Endothelial cell of umbilical vein (primary cell): ENCODE data around the gene RBSN. TPM values are rescaled to one million over a fixed set of nuclear protein-coding genes. Genes with fewer than 3 reads are reported as not detected.

Experiments
- BruUV-seq: library from RNA; stranded (reverse); fragments of 400-500 nt; replicated peaks from 2 replicates; lab custom pipeline; 2021; lab: Mats Ljungman, UMichigan
- CTCF ChIA-PET: fragments of 300-600, 350-600 bp; sonication (Branson Sonifier 250); formaldehyde crosslinking; loops from one replicate; lab custom pipeline; 2021; ENCODE audit warnings: antibody characterized with exemption, inconsistent platforms; lab: Charles Lee
- POLR2A ChIA-PET: fragments of 300-600, 350-600 bp; sonication (Branson Sonifier 250); formaldehyde crosslinking; loops from one replicate; lab custom pipeline; 2021; ENCODE audit warnings: antibody characterized with exemption, inconsistent platforms; lab: Charles Lee
- DNase-seq: peaks from one replicate; pipeline ENCODE4 v3.0.0-alpha.2; 2011; ENCODE audit warnings: low read depth, low spot score
- FAIRE-seq: peaks from 2 replicates; lab custom pipeline; 2011; peaks lifted over from hg19 to GRCh38; lab: Jason Lieb, UNC
- H2AFZ ChIP-seq: 2 replicates; pipeline ENCODE4 v1.6.0; 2012; ENCODE audit warnings: low read depth, low read length, control low read depth, inconsistent platforms
- H3K27ac ChIP-seq: 2 replicates; pipeline ENCODE4 v1.5.1; 2011; ENCODE audit warnings: low read depth, mild to moderate bottlenecking, control low read depth, low read length, moderate library complexity; ENCODE audit not compliant: insufficient read depth
- H3K27me3 ChIP-seq, 2 experiments: 2 replicates each; pipeline versions ENCODE4 v1.6.0 to v1.6.1; 2011; ENCODE audit warnings: low read length in 2 of 2, mixed read lengths in 1 of 2; ENCODE audit not compliant: control insufficient read depth in 2 of 2, insufficient read depth in 2 of 2
- H3K36me3 ChIP-seq, 2 experiments: 2 replicates in 1 of 2; 3 replicates in 1 of 2; pipeline ENCODE4 v1.5.1; 2011; ENCODE audit warnings: low read length in 2 of 2, mild to moderate bottlenecking in 1 of 2, moderate library complexity in 1 of 2; ENCODE audit not compliant: control insufficient read depth in 2 of 2, insufficient read depth in 2 of 2; ENCODE audit errors: extremely low read depth in 1 of 2
- H3K4me1 ChIP-seq: 3 replicates; pipeline ENCODE4 v1.5.1; 2011; ENCODE audit warnings: mild to moderate bottlenecking, low read length; ENCODE audit not compliant: control insufficient read depth, insufficient read depth; ENCODE audit errors: extremely low read depth
- H3K4me2 ChIP-seq: 2 replicates; pipeline ENCODE4 v1.6.1; 2011; ENCODE audit warnings: low read length, control low read depth, mixed read lengths; ENCODE audit not compliant: insufficient read depth
- H3K4me3 ChIP-seq, 3 experiments: fragments of 200-600 bp in 1 of 3; sonication (generic), shearing (Covaris generic) in 1 of 3; replicated peaks in 1 of 3; 2 replicates each; pipeline ENCODE4 v1.5.1; 2011 to 2016; ENCODE audit warnings: control low read depth in 3 of 3, low read length in 3 of 3, mild to moderate bottlenecking in 2 of 3, inconsistent platforms in 1 of 3, low read depth in 1 of 3, moderate library complexity in 1 of 3; ENCODE audit not compliant: insufficient read depth in 1 of 3
- H3K79me2 ChIP-seq: 2 replicates; pipeline ENCODE4 v1.6.0; 2012; ENCODE audit warnings: low read length, inconsistent platforms; ENCODE audit not compliant: control insufficient read depth, insufficient read depth
- H3K9ac ChIP-seq: replicated peaks from 2 replicates; pipeline ENCODE3; 2011; ENCODE audit warnings: low read length, control low read depth; ENCODE audit not compliant: insufficient read depth; ENCODE audit errors: extremely low read depth
- H3K9me1 ChIP-seq: replicated peaks from 3 replicates; pipeline ENCODE4 v1.6.0; 2011; ENCODE audit warnings: mild to moderate bottlenecking, low read length; ENCODE audit not compliant: control insufficient read depth, insufficient read depth; ENCODE audit errors: extremely low read depth
- H3K9me3 ChIP-seq: replicated peaks from 2 replicates; pipeline ENCODE4 v1.5.1; 2012; ENCODE audit warnings: low read length, inconsistent platforms; ENCODE audit not compliant: control insufficient read depth, insufficient read depth
- H4K20me1 ChIP-seq: replicated peaks from 2 replicates; pipeline ENCODE3; 2011; ENCODE audit warnings: mild to moderate bottlenecking, low read length; ENCODE audit not compliant: control insufficient read depth, insufficient read depth; ENCODE audit errors: extremely low read depth
- CTCF ChIP-seq, 2 donors: IDR thresholded peaks; 1 replicate in 1 of 2; 2 replicates in 1 of 2; pipeline ENCODE4 v1.5.1; 2011; ENCODE audit warnings: low read length in 2 of 2, mild to moderate bottlenecking in 2 of 2, moderate library complexity in 2 of 2, control low read depth in 1 of 2, inconsistent platforms in 1 of 2, low read depth in 1 of 2; ENCODE audit not compliant: insufficient read depth in 1 of 2; ENCODE audit errors: extremely low read depth in 1 of 2
- EZH2 ChIP-seq: IDR thresholded peaks from 2 replicates; pipeline ENCODE4 v1.6.1; 2012; ENCODE audit warnings: borderline replicate concordance, low read depth, mild to moderate bottlenecking, moderate library complexity, low read length, inconsistent platforms; ENCODE audit not compliant: severe bottlenecking
- FOS ChIP-seq: IDR thresholded peaks from 2 replicates; pipeline ENCODE4 v1.6.1; 2011; ENCODE audit warnings: mild to moderate bottlenecking, low read length, moderate library complexity, borderline replicate concordance; ENCODE audit not compliant: insufficient read depth
- GATA2 ChIP-seq: IDR thresholded peaks from 2 replicates; pipeline ENCODE4 v1.7.0; 2011; ENCODE audit warnings: low read depth, mild to moderate bottlenecking, moderate library complexity, mixed read lengths, low read length; ENCODE audit not compliant: insufficient read length, insufficient read depth
- JUN ChIP-seq: IDR thresholded peaks from 2 replicates; pipeline ENCODE4 v1.6.1; 2011; ENCODE audit warnings: borderline replicate concordance, low read depth; ENCODE audit not compliant: insufficient read length, insufficient read depth
- MYC ChIP-seq: IDR thresholded peaks from one replicate; pipeline ENCODE4 v1.6.1; 2011; ENCODE audit warnings: mild to moderate bottlenecking, low read depth, low read length
- POLR2A ChIP-seq: IDR thresholded peaks from 2 replicates; pipeline ENCODE4 v1.6.1; 2012; ENCODE audit warnings: low read depth, mild to moderate bottlenecking, control low read depth, low read length
- POLR2AphosphoS5 ChIP-seq: IDR thresholded peaks from 2 replicates; pipeline ENCODE4 v1.6.1; 2012; ENCODE audit warnings: low read depth, mild to moderate bottlenecking, control low read depth, low read length, moderate library complexity; ENCODE audit not compliant: insufficient read depth
- dilution Hi-C: fragments of 300-500 bp; cut with MboI; formaldehyde crosslinking; loops from one replicate; pipeline ENCODE4 v1.15.0; 2019; ENCODE audit warnings: low sequenced_read_pairs; ENCODE audit not compliant: extremely low pct_ligation_motif_present
- intact Hi-C: fragments of 100-400 bp; cut with micrococcal nuclease; formaldehyde crosslinking; loops from one replicate; pipeline ENCODE4 v1.10.0; 2022
- polyA plus RNA-seq, 4 experiments: library from polyadenylated mRNA; depleted of rRNA in 3 of 4; stranded (reverse) in 3 of 4; unstranded in 1 of 4; fragments of >200 nt; gene quantifications; 2 replicates each; pipeline versions ENCODE4 v1.2.1 to v1.2.3, GENCODE V29; 2011 to 2012; ENCODE audit warnings: missing spikeins in 1 of 4
- total RNA-seq: library from RNA; stranded (reverse); gene quantifications from 2 replicates; pipeline ENCODE4 v1.2.3, GENCODE V29; 2021
- TF ChIP-seq, protein P1 (sequence below): IDR thresholded peaks from 2 replicates; pipeline ENCODE4 v1.6.1; 2011; ENCODE audit not compliant: insufficient read depth, insufficient read length

Gene RBSN
- total and polyA plus RNA-seq, 2 donors (not counting 3 experiments of a cell fraction or from before 2014, with no cell fraction given) = 6.7 to 23.6 TPM

DNA sequence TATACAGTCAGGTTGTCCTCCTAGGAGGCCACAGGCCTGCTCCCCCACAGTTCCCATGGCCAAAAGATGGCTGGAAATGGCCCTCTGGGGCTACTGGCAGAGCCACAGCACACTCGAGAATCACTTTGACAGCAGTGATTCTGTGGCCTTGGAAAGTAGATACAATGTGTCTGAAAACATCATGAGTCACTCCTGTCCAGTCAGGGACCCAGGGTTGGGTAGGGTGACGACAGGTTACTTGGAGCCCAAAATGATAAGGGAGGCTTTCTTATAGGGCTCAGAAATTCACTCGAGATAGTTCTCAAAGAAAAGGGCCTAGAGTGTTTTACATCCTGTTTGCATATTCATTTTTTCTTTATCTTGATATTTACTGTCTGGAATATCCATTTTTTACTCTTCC lies 58.1 kb downstream of the RBSN start:
- ChIA-PET POLR2A (no interaction called here), CTCF (no interaction called here)
- no peaks in the 10 kb centered on the region for H4K20me1 ChIP-seq
- no TSS peak for BruUV-seq
- H3K9ac ChIP-seq = no peak overlapping the region
- peaks cover 8% of the 10 kb centered on the region for H3K79me2 ChIP-seq
- H3K36me3 ChIP-seq = peaks cover 13 to 21% of the 10 kb centered on the region in 2 experiments
- H3K9me1 ChIP-seq = no peaks in the 10 kb centered on the region
- no peak overlapping the region for H3K4me2 ChIP-seq
- H3K4me1 ChIP-seq = peaks cover 36% of the 10 kb centered on the region
- H3K27ac ChIP-seq = no peak overlapping the region
- TF ChIP-seq EZH2 (no peak), POLR2AphosphoS5 (no peak), MYC (no peak), JUN (no peak), POLR2A (no peak), CTCF (IDR thresholded peaks at IDR 0.05; ENCODE audit: extremely low read depth in 1 of 2, insufficient read depth in 1 of 2, low read depth in 1 of 2, low read length in 2 of 2) (no peak), FOS (no peak), GATA2 (no peak)
- TF ChIP-seq, protein P1, sequence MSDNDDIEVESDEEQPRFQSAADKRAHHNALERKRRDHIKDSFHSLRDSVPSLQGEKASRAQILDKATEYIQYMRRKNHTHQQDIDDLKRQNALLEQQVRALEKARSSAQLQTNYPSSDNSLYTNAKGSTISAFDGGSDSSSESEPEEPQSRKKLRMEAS = no peak
- no peak for DNase-seq
- H3K27me3 ChIP-seq = no peaks in the 10 kb centered on the region
- no peak overlapping the region for H2AFZ ChIP-seq
- no peak overlapping the region for H3K4me3 ChIP-seq
- no peak for FAIRE-seq
- dilution Hi-C loops (no loop called here), intact Hi-C loops (loop anchor here (10.0 kb wide), 1 partner anchor 236 kb away; no protein-coding TSS in a partner anchor)
- H3K9me3 ChIP-seq = no peaks in the 10 kb centered on the region
